ENCODE data around the gene GMDS. TPM values are rescaled to one million over a fixed set of nuclear protein-coding genes. Genes with fewer than 3 reads are reported as not detected.

GMDS gene
- total and polyA plus RNA-seq, 2 of the 4 experiments (the other 2 are of a cell fraction): 7.3 to 21.9 TPM

- H3K27ac ChIP-seq (ENCODE audit: insufficient read depth, low read length): no peak overlapping the region
- ATAC-seq (ENCODE audit: low read depth): no peak
- H4K20me1 ChIP-seq (ENCODE audit: insufficient read depth, low read length): no peaks in the 10 kb centered on the region
- H3K4me1 ChIP-seq (ENCODE audit: control insufficient read depth, insufficient read depth, low read length): 0 out of 2 replicates have a peak, but pooled peaks cover 2% of the 10 kb centered on the region
- intact Hi-C loops (cut with micrococcal nuclease): no loop called here
- H3K4me2 ChIP-seq (ENCODE audit: low read depth, low read length): no peak overlapping the region
- H3K36me3 ChIP-seq (ENCODE audit: control insufficient read depth, insufficient read depth, low read length): no peaks in the 10 kb centered on the region
- no peak overlapping the region for H4K91ac ChIP-seq (ENCODE audit: insufficient read depth, low read depth, low read length)
- no peak overlapping the region for H3K18ac ChIP-seq (ENCODE audit: low read depth, low read length)
- no peak overlapping the region for H2BK120ac ChIP-seq (ENCODE audit: low read depth, low read length)
- H3K14ac ChIP-seq (replicated peaks; ENCODE audit: low read depth, low read length): no peak overlapping the region
- H3K9me3 ChIP-seq (ENCODE audit: control insufficient read depth, insufficient read depth, low read length): no peaks in the 10 kb centered on the region
- H2AFZ ChIP-seq (replicated peaks; ENCODE audit: low read length, poor library complexity): no peak overlapping the region
- no peak overlapping the region for H2AK5ac ChIP-seq (ENCODE audit: low read depth, low read length)
- H2BK20ac ChIP-seq (ENCODE audit: low read depth, low read length): no peak overlapping the region
- ChIA-PET CTCF (no interaction called here), POLR2A (ENCODE audit: unreplicated experiment) (no interaction called here)
- no peak overlapping the region for H2BK5ac ChIP-seq (ENCODE audit: low read depth, low read length, poor library complexity, severe bottlenecking)
- H3K79me1 ChIP-seq (ENCODE audit: low read depth in 1 of 2, low read length in 2 of 2): peaks cover 5 to 11% of the 10 kb centered on the region in 2 experiments; a peak in 3 of 4 replicates
- TF ChIP-seq RFX5 (IDR thresholded peaks at IDR 0.05; ENCODE audit: low read depth, low read length) (no peak), CTCF (conservative IDR thresholded peaks at IDR 0.05; ENCODE audit: low read depth, low read length) (no peak), MXI1 (IDR thresholded peaks at IDR 0.05; ENCODE audit: borderline replicate concordance, low read depth, low read length) (no peak), CEBPB (IDR thresholded peaks at IDR 0.05; ENCODE audit: low read depth, low read length) (no peak), USF2 (IDR thresholded peaks at IDR 0.05; ENCODE audit: low read depth, low read length) (no peak), RAD21 (IDR thresholded peaks at IDR 0.05; ENCODE audit: low read length) (no peak), FOS (IDR thresholded peaks at IDR 0.05; ENCODE audit: low read depth, low read length) (no peak), ELK1 (IDR thresholded peaks at IDR 0.05; ENCODE audit: borderline replicate concordance, low read depth, low read length) (no peak), NFE2L2 (IDR thresholded peaks at IDR 0.05; ENCODE audit: low read depth, low read length) (no peak)
- no peak overlapping the region for H3K23ac ChIP-seq (ENCODE audit: low read depth, low read length)
- no peak overlapping the region for H3K9ac ChIP-seq (ENCODE audit: low read depth, low read length)
- no peak overlapping the region for H3K4ac ChIP-seq (ENCODE audit: low read depth, low read length)
- H3K4me3 ChIP-seq (ENCODE audit: insufficient read depth, low read depth, low read length): no peak overlapping the region
- 100% methylated on average over 2 of the region's 16 CpGs; no CpG with 5 or more reads in 1 of the 2 experiments for WGBS, 2 experiments (ENCODE audit: extremely low coverage in 2 of 2, insufficient read length in 1 of 2)
- H3K9me1 ChIP-seq (ENCODE audit: insufficient read depth, low read length): no peaks in the 10 kb centered on the region
- no peak for DNase-seq
- no peak overlapping the region for H2BK15ac ChIP-seq (ENCODE audit: low read depth, low read length)
- dilution Hi-C loops (cut with HindIII; ENCODE audit: low sequenced_read_pairs, unreplicated experiment): no loop called here
- no peak overlapping the region for H4K5ac ChIP-seq (ENCODE audit: low read depth, low read length)
- no peak overlapping the region for H2AK9ac ChIP-seq (replicated peaks; ENCODE audit: low read depth, low read length, poor library complexity)
- no TSS peak for BruUV-seq (replicated peaks)
- H4K8ac ChIP-seq (ENCODE audit: low read depth in 2 of 2, low read length in 2 of 2): no peak overlapping the region
- in situ Hi-C loops (cut with MboI; ENCODE audit: low sequenced_read_pairs): no loop called here
- no peaks in the 10 kb centered on the region for H3K27me3 ChIP-seq (ENCODE audit: control insufficient read depth, insufficient read depth, low read length)
- H3K56ac ChIP-seq (ENCODE audit: extremely low read depth, insufficient read depth, low read length): no peak overlapping the region
Measured at GRCh38 chr6:2141644-2142290, 103.6 kb downstream of the GMDS start.
